Breast epithelium (tissue), 4 donors: ENCODE data around the gene CFAP20. TPM values are rescaled to one million over a fixed set of nuclear protein-coding genes. Genes with fewer than 3 reads are reported as not detected.

Experiments used
- DNase-seq, 2 donors: peaks; one replicate each; pipeline ENCODE4 v3.0.0-alpha.2; 2019; ENCODE audit warnings: low spot score in 2 of 2
- H3K27ac ChIP-seq, 2 donors: fragments of 200-600 bp; sonication (generic) in 1 of 2; one replicate each; pipeline ENCODE4 v1.5.1; 2016 to 2019; ENCODE audit warnings: mild to moderate bottlenecking in 1 of 2
- H3K27me3 ChIP-seq, 2 donors: fragments of 200-600 bp; sonication (generic) in 1 of 2; one replicate each; pipeline versions ENCODE4 v1.5.1 to v1.6.0; 2017 to 2019; ENCODE audit warnings: control low read depth in 1 of 2, mild to moderate bottlenecking in 1 of 2
- H3K36me3 ChIP-seq: fragments of 200-600 bp; one replicate; pipeline ENCODE4 v1.5.1; 2019
- H3K4me1 ChIP-seq, 2 donors: fragments of 200-600 bp; sonication (generic); one replicate each; pipeline ENCODE4 v1.5.1; 2016 to 2019; ENCODE audit warnings: control low read depth in 1 of 2
- H3K4me3 ChIP-seq, 3 donors: fragments of 200-600 bp; sonication (generic); 1 replicate in 2 of 3; 2 replicates in 1 of 3; pipeline ENCODE4 v1.5.1; 2016 to 2019; ENCODE audit warnings: mild to moderate bottlenecking in 3 of 3, moderate library complexity in 2 of 3
- H3K9me3 ChIP-seq, 2 donors: fragments of 200-600 bp; sonication (generic) in 1 of 2; one replicate each; pipeline ENCODE4 v1.5.1; 2016 to 2019; ENCODE audit warnings: control low read depth in 1 of 2
- CTCF ChIP-seq, 3 donors: fragments of 450-650 bp; IDR thresholded peaks; one replicate each; pipeline ENCODE4 v1.5.1; 2016 to 2017; ENCODE audit warnings: antibody characterized with exemption in 3 of 3, mild to moderate bottlenecking in 3 of 3, moderate library complexity in 3 of 3
- POLR2A ChIP-seq: fragments of 450-650 bp; IDR thresholded peaks from one replicate; pipeline ENCODE4 v1.6.1; 2016; ENCODE audit warnings: antibody characterized with exemption, mild to moderate bottlenecking, moderate library complexity
- POLR2AphosphoS5 ChIP-seq, 3 donors: sonication (generic); formaldehyde crosslinking; IDR thresholded peaks; one replicate each; pipeline ENCODE4 v1.6.1; 2017; ENCODE audit warnings: antibody characterized with exemption in 3 of 3
- intact Hi-C: fragments of 100-400 bp; cut with DNase I; formaldehyde crosslinking; loops from one replicate; pipeline ENCODE4 v1.15.1; 2023; ENCODE audit warnings: low total_unique reads
- total RNA-seq, 3 donors: library from RNA; depleted of rRNA; stranded (reverse); fragments of >200 nt; gene quantifications; one replicate each; pipeline ENCODE4 v1.1.0, GENCODE V29; 2016

Gene CFAP20
- total RNA-seq, 3 donors from 2014 or later: 30.5 to 46.1 (median 30.9) TPM

GRCh38 chr16:58109330-58109729, 19.9 kb downstream of the CFAP20 start:
- TF ChIP-seq CTCF (IDR thresholded peaks at IDR 0.05) (no peak), POLR2A (no peak), POLR2AphosphoS5 (IDR thresholded peaks at IDR 0.05) (no peak)
- Histone ChIP-seq H3K27ac (no peak overlapping the region), H3K4me1 (no peaks in the 10 kb centered on the region), H3K27me3 (no peaks in the 10 kb centered on the region), H3K9me3 (no peaks in the 10 kb centered on the region), H3K4me3 (no peak overlapping the region), H3K36me3 (no peaks in the 10 kb centered on the region)
- intact Hi-C loops: no loop called here
- peak in 1 of 2 donors; percentile 7 for DNase-seq

GRCh38 chr16:58107709-58108108, 21.5 kb downstream of the CFAP20 start:
- no peak for DNase-seq

GRCh38 chr16:58107228-58107627, 22.0 kb downstream of the CFAP20 start:
- no peak for DNase-seq
- no peak for TF ChIP-seq POLR2A
- TF ChIP-seq POLR2AphosphoS5 (IDR thresholded peaks at IDR 0.05): no peak
- no peak for TF ChIP-seq CTCF (IDR thresholded peaks at IDR 0.05)
- Histone ChIP-seq H3K4me1 (no peaks in the 10 kb centered on the region), H3K36me3 (no peaks in the 10 kb centered on the region), H3K27me3 (no peaks in the 10 kb centered on the region), H3K9me3 (no peaks in the 10 kb centered on the region), H3K4me3 (no peak overlapping the region), H3K27ac (no peak overlapping the region)
- intact Hi-C loops: no loop called here

More at GRCh38 chr16:58107709-58108108, 21.5 kb downstream of the CFAP20 start:
- no peak for TF ChIP-seq POLR2A
- no peak for TF ChIP-seq CTCF (IDR thresholded peaks at IDR 0.05)
- no peak for TF ChIP-seq POLR2AphosphoS5 (IDR thresholded peaks at IDR 0.05)
- H3K9me3 ChIP-seq: no peaks in the 10 kb centered on the region
- H3K27ac ChIP-seq: no peak overlapping the region
- H3K4me1 ChIP-seq: no peaks in the 10 kb centered on the region
- no peak overlapping the region for H3K4me3 ChIP-seq
- intact Hi-C loops: no loop called here
- no peaks in the 10 kb centered on the region for H3K36me3 ChIP-seq
- no peaks in the 10 kb centered on the region for H3K27me3 ChIP-seq

- Histone ChIP-seq H3K36me3 (no peaks in the 10 kb centered on the region), H3K4me3 (no peak overlapping the region), H3K27me3 (no peaks in the 10 kb centered on the region), H3K9me3 (no peaks in the 10 kb centered on the region), H3K4me1 (no peaks in the 10 kb centered on the region), H3K27ac (no peak overlapping the region)
- intact Hi-C loops: no loop called here
- DNase-seq: no peak
- TF ChIP-seq POLR2AphosphoS5 (IDR thresholded peaks at IDR 0.05) (no peak), CTCF (IDR thresholded peaks at IDR 0.05) (no peak), POLR2A (no peak)
Measured at GRCh38 chr16:58105631-58106030, 23.6 kb downstream of the CFAP20 start.

- DNase-seq: peak in 1 of 2 donors; percentile 45
- no peak overlapping the region for H3K4me3 ChIP-seq
- no peaks in the 10 kb centered on the region for H3K27me3 ChIP-seq
- no peaks in the 10 kb centered on the region for H3K9me3 ChIP-seq
- no peak overlapping the region for H3K27ac ChIP-seq
- H3K4me1 ChIP-seq: no peaks in the 10 kb centered on the region
- TF ChIP-seq POLR2AphosphoS5 (IDR thresholded peaks at IDR 0.05) (no peak), CTCF (IDR thresholded peaks at IDR 0.05) (no peak), POLR2A (no peak)
- intact Hi-C loops: no loop called here
- H3K36me3 ChIP-seq: no peaks in the 10 kb centered on the region
Measured at GRCh38 chr16:58102665-58103392, 26.4 kb downstream of the CFAP20 start.
